ENCODE results near the gene CAMTA1.

DNA sequence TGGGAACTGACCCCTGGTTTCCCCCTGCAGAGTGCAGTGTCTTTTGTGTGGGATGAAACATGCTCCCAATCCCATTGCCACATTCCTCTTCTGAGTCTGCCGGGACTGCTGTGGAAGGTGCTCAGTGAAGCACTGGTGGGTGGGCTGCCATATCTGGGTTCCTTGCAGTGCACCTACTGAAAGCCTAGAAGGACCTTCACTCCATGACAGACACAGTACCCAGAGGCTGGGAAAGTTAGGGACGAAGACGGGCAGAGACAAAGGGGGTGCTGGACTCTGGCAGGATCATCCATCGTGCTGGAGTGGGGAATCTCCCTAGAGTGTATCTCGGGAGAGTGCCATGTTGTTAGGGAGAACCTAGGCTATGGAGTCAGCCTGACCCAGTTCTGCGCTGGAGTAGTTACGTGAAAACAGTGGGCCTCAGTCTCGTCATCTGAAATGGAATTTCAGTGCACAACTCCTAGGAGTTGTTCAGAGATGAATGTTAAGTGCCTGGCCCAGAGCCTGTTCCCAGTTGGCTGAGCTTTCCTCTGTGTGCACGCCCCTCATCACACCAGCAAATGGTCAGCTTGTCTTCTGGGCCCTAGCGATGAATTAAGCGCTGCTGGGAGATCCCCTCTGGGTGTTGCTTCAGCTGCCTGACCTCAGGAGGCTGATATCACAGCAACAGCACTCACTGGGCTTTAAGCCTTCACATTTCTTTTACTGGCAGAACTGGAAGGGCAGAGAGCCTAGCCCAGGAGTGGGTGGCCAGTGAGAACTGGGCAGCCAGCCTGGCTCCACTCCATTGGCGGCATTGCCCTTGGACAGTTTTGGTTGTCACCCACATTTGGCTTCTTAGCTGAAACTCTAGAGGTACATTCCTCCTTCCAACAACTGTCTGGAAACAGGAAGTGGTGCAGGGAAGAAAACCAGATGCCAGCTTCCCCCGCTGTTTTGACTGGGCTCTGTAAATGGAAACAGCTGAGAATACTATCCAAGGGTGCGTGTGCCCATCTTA is 506.0 kb downstream of the CAMTA1 start:
- TF ChIP-seq ZNF8 (CRISPR knock-in tag; IDR thresholded peaks at IDR 0.05) (no peak), TOX (CRISPR knock-in tag; IDR thresholded peaks at IDR 0.05; ENCODE audit: borderline replicate concordance) (no peak), RARB (CRISPR knock-in tag; IDR thresholded peaks at IDR 0.05) (no peak), PATZ1 (CRISPR knock-in tag; IDR thresholded peaks at IDR 0.05; ENCODE audit: borderline replicate concordance) (no peak), ARNTL (CRISPR knock-in tag; IDR thresholded peaks at IDR 0.05; ENCODE audit: borderline replicate concordance, low read depth) (no peak), ZFP30 (CRISPR knock-in tag; IDR thresholded peaks at IDR 0.05) (no peak), ZFP3 (CRISPR knock-in tag; IDR thresholded peaks at IDR 0.05) (no peak), ZC3H10 (CRISPR knock-in tag; IDR thresholded peaks at IDR 0.05) (no peak)
- TF ChIP-seq, protein P1, sequence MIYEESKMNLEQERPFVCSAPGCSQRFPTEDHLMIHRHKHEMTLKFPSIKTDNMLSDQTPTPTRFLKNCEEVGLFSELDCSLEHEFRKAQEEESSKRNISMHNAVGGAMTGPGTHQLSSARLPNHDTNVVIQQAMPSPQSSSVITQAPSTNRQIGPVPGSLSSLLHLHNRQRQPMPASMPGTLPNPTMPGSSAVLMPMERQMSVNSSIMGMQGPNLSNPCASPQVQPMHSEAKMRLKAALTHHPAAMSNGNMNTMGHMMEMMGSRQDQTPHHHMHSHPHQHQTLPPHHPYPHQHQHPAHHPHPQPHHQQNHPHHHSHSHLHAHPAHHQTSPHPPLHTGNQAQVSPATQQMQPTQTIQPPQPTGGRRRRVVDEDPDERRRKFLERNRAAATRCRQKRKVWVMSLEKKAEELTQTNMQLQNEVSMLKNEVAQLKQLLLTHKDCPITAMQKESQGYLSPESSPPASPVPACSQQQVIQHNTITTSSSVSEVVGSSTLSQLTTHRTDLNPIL (CRISPR knock-in tag; IDR thresholded peaks at IDR 0.05; ENCODE audit: low read depth): no peak
